ENCODE data around the gene FRMD1.

DNA sequence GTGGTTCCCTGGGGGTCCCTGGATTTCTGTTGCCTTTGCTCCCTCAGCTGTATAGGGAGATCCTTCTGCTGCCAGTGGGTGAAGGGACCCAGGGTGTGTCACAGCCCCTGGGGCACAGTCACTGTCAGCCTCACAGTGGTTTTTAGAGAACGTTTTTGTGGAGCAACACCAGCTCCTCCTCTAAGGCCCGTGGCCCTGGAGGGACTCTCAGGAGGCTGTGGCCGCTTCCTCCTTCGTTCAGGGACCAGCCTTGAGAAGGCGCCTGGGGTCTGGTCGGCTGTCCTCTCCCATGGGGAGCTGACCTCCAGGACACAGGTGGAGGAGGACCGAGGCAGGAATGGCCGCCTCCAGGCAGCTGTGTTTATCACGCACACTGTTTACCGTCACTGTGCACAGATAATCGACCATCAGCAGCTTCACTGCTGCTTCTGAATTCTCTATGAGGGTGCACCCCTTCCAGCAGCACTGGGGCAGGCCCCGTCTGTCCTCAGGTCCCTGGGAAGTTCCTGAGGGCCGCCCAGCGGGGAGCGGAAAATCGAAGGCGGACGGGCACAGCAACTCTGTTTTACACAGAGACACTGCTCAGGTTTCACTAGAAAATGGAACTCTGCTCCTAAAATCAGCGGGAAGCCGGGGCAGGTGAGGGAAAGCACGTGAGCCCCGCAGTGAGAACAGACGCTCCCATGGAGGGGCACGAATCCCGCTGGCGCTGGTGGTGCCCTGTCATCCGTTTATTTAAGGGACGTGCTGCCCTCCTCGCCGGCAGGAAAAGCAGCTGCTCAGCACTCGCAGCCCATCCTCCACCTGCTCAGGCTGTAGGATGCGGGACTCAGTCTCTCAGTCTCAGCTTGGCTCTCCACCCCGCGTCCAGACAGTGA is 10.4 kb upstream of the FRMD1 start:
- TF ChIP-seq, protein P1, sequence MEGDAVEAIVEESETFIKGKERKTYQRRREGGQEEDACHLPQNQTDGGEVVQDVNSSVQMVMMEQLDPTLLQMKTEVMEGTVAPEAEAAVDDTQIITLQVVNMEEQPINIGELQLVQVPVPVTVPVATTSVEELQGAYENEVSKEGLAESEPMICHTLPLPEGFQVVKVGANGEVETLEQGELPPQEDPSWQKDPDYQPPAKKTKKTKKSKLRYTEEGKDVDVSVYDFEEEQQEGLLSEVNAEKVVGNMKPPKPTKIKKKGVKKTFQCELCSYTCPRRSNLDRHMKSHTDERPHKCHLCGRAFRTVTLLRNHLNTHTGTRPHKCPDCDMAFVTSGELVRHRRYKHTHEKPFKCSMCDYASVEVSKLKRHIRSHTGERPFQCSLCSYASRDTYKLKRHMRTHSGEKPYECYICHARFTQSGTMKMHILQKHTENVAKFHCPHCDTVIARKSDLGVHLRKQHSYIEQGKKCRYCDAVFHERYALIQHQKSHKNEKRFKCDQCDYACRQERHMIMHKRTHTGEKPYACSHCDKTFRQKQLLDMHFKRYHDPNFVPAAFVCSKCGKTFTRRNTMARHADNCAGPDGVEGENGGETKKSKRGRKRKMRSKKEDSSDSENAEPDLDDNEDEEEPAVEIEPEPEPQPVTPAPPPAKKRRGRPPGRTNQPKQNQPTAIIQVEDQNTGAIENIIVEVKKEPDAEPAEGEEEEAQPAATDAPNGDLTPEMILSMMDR (IDR thresholded peaks at IDR 0.05) = no peak
- TF ChIP-seq POLR2AphosphoS5 (IDR thresholded peaks at IDR 0.05) (no peak), EP300 (IDR thresholded peaks at IDR 0.05) (no peak), POLR2A (IDR thresholded peaks at IDR 0.05) (no peak)

Measured in upper lobe of left lung (tissue), 4 donors.